ENCODE results near the gene TAF11L3. TPM values are rescaled to one million over a fixed set of nuclear protein-coding genes. Genes with fewer than 3 reads are reported as not detected.
"Not testable (repeated sequence)": the region's sequence is repeated elsewhere in the genome, so short reads cannot be mapped to it uniquely, and the experiment has no call there.

Gene TAF11L3
- polyA plus RNA-seq, 1 donor from 2014 or later = not detected

DNA sequence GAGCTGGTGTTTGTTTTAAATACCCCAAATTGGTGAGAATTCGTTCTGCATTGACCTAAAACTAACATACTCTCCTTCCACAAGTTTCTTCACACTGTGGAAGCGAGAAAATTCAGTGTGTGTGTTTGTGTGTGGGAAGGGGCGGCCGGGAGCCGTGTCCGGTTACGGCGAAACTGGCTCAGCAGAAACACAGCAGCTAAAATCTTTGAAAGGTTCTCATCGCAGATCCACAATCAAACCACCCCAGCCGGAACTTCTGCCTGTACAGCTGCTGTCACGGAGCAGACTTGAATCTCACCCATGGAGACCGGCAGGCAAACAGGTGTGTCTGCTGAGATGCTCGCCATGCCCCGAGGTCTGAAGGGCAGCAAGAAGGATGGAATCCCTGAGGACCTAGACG is 3.3 kb downstream of the TAF11L3 start, which contains the start of gene TAF11L4:
Gene TAF11L4, plus strand, starts transcription at position 301 of the 400 bp plus-strand sequence.
- H3K4me3 Mint-ChIP-seq, H3K4me1 Mint-ChIP-seq, H3K27ac Mint-ChIP-seq: not testable (repeated sequence)

DNA sequence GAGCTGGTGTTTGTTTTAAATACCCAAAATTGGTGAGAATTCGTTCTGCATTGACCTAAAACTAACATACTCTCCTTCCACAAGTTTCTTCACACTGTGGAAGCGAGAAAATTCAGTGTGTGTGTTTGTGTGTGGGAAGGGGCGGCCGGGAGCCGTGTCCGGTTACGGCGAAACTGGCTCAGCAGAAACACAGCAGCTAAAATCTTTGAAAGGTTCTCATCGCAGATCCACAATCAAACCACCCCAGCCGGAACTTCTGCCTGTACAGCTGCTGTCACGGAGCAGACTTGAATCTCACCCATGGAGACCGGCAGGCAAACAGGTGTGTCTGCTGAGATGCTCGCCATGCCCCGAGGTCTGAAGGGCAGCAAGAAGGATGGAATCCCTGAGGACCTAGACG is 6.8 kb downstream of the TAF11L3 start, which contains the start of gene TAF11L5:
Gene TAF11L5, plus strand, starts transcription at position 301 of the 400 bp plus-strand sequence.
- H3K27me3 Mint-ChIP-seq, H3K36me3 Mint-ChIP-seq, H3K27ac Mint-ChIP-seq, H3K9me3 Mint-ChIP-seq, H3K4me1 Mint-ChIP-seq, H3K4me3 Mint-ChIP-seq: not testable (repeated sequence)

More for the DNA sequence above, 3.3 kb downstream of the TAF11L3 start, which contains the start of gene TAF11L4:
- H3K9me3 Mint-ChIP-seq, H3K27me3 Mint-ChIP-seq, H3K36me3 Mint-ChIP-seq: not testable (repeated sequence)

DNA sequence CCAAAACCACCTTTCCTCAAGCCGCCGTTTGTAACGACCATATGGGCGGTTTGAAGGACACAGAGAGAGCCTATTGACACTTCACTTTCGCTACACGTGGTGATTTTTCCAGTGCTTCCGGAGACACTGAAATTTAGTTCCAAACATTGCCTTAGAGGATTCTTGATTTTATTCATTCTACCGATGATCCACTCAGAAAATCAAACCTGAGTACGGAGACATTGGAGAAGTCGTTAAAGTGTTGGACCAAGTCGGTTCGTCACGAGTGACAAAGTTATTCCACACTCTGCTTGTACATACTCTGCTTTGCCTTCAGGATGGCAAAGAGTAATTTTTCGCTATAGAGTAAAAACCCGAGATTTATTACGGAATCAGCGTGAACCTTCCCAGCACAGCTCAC is 8.3 kb downstream of the TAF11L3 start:
- not testable (repeated sequence) for H3K27me3 Mint-ChIP-seq, H3K4me1 Mint-ChIP-seq, H3K36me3 Mint-ChIP-seq, H3K4me3 Mint-ChIP-seq, H3K27ac Mint-ChIP-seq, H3K9me3 Mint-ChIP-seq

DNA sequence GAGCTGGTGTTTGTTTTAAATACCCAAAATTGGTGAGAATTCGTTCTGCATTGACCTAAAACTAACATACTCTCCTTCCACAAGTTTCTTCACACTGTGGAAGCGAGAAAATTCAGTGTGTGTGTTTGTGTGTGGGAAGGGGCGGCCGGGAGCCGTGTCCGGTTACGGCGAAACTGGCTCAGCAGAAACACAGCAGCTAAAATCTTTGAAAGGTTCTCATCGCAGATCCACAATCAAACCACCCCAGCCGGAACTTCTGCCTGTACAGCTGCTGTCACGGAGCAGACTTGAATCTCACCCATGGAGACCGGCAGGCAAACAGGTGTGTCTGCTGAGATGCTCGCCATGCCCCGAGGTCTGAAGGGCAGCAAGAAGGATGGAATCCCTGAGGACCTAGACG is 10.2 kb downstream of the TAF11L3 start, which contains the start of gene TAF11L6:
Gene TAF11L6, plus strand, starts transcription at position 301 of the 400 bp plus-strand sequence.
- H3K27me3 Mint-ChIP-seq, H3K4me1 Mint-ChIP-seq, H3K27ac Mint-ChIP-seq, H3K9me3 Mint-ChIP-seq, H3K36me3 Mint-ChIP-seq, H3K4me3 Mint-ChIP-seq: not testable (repeated sequence)

Other genes starting within 250 kb of the TAF11L3 start
- not detected for gene TAF11L2, start 20.1 kb upstream of the TAF11L3 start, polyA plus RNA-seq
- gene TAF11L4, start 3.4 kb downstream of the TAF11L3 start, polyA plus RNA-seq = not detected
- not detected for gene TAF11L5, start 6.9 kb downstream of the TAF11L3 start, polyA plus RNA-seq
- not detected for gene TAF11L6, start 10.3 kb downstream of the TAF11L3 start, polyA plus RNA-seq
- gene TAF11L7, start 67.4 kb downstream of the TAF11L3 start, polyA plus RNA-seq = not detected
- gene TAF11L8, start 72.6 kb downstream of the TAF11L3 start, polyA plus RNA-seq = not detected
- not detected for gene TAF11L9, start 76.0 kb downstream of the TAF11L3 start, polyA plus RNA-seq
- gene TAF11L10, start 79.5 kb downstream of the TAF11L3 start, polyA plus RNA-seq = not detected
- not detected for gene TAF11L11, start 85.8 kb downstream of the TAF11L3 start, polyA plus RNA-seq
- gene TAF11L12, start 92.0 kb downstream of the TAF11L3 start, polyA plus RNA-seq = not detected
- not detected for gene TAF11L13, start 113.7 kb downstream of the TAF11L3 start, polyA plus RNA-seq
- not detected for gene TAF11L14, start 116.1 kb downstream of the TAF11L3 start, polyA plus RNA-seq

All from IgD-negative memory B cell (primary cell).